HG03095 (cell line): ENCODE results near the gene RASGRP1.

Source experiments
- ATAC-seq: cut with Tn5 transposase; IDR thresholded peaks from one replicate; pipeline ENCODE4 v1.9.1; 2021; ENCODE audit warnings: moderate library complexity; ENCODE audit not compliant: unreplicated experiment

RASGRP1 gene

DNA sequence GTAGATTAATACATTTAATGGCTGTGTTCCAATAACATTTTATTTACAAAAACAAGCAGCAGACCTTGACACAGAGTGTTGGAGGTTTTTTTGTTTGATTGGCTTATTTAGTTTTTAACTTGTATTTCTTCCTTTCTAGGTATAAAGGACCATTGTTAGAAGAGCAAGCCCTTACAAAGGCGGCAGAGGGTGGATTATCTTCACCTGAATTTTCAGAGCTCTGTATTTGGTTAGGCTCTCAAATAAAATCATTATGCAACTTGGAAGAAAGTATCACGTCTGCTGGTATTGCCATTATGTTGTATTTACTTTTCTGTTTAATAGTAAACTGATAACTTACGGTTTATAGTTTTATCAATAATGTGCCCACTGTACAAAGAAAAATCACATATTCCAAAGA is 100.7 kb downstream of the RASGRP1 start:
- ATAC-seq, result no peak

DNA sequence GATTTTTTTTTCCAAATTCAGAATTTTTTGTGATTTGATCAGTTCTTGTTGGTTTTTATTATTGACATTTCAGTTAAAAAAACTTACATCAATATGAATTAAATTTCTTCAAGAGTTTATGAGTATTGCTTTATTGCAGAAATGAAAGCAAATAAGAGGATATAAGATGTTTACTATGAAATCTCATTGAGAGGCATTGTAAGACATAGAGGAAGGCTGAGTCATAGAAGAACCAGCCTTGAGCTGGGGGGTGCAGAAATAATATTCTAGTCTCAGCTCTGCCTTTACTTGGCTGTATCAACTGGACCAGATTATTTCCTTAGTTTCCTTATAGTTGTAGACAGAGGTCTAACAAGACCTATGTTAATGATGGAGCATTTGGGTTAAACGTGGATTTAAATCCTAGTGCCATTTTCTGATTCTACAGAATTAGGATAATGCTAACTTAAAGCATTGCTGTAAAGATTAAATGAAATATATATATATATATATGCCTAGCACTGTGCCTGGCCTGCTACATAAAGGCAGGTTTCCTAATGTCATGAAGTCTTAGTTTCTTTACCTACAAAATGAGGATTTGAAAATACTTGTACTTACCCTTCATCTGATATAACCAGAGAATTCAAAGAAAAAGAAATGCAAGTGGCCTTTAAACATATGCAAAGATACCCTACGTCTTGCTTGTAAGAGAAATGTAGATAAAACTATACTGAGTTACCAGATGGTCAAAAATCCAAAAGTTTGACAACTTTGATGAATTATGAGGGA is 103.4 kb downstream of the RASGRP1 start:
- ATAC-seq, result peak; percentile 77

DNA sequence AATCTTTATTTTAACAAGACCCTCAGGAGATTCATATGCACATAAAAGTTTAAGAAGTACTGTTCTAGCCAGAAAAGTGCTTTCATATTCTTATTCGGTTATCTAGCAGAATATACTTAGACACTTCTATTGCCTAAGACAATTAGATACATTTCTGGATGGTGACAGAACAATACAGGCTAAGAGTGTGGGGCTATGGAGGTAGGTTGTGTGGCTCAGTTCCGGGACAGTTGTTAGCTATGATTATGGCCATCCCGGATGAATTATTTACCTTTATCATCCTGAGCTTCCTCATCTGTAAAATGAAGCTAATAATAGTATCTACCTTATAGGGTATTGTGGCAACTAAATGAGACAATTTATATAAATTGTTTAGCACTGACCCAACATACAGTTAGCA is 104.1 kb downstream of the RASGRP1 start:
- ATAC-seq, result no peak

DNA sequence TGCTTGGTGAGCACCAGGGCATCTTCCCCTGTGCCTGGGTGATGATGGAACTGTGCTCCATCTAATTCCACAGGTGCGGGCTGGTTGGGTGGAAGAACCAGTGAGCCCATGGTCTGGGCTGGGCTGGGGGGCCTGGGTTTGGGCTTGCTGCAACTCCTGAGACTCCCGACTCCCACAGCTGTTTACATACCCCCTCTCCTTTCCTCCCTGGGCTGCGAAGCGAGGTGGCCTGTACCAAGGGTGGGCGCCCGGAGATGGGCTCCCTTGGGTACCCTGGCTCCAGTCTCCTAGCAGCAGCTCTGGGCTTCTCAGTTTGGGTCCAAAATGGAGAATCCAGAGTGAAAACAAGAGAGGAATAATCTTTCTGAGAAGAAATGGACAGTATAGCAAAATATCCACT is 105.1 kb downstream of the RASGRP1 start:
- no peak for ATAC-seq

DNA sequence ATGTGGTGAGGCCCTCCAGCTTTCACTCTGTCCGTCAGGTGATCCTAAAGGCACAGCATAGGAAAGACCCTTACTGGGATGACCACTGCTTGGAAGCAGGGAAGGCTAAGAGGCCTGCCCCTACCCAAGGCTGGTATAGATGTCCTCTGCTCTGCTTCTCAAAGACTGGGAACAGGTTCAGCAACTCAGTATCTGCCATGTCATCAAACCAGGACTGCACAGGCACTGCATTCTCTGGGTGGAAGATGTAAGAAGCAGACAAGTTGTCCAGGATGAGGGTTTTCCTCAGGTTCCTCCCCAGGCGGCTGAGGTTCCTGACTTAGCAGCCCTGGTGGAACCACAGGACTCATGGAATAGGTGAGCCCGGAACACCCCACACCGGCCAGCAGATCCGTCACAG is 106.0 kb downstream of the RASGRP1 start:
- ATAC-seq, result no peak

DNA sequence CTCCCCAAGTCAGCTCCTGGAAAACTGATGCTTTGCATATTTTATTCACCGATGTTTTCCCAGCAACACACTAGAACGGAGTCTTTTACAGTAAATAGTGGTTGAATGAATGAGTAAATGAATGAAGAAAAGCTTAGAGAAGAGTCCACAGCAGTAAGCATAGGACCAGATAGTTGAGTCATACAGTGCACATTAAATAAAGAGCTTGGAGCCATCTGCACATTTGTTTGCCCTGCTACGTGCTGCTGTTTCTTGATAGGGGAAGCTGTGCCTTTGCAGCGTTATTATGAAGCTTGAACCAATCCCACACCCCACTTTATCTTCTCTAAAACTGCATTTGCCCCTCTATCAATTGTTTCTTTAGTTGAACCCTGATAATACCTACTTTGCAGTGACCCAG is 109.5 kb downstream of the RASGRP1 start:
- ATAC-seq, result no peak

DNA sequence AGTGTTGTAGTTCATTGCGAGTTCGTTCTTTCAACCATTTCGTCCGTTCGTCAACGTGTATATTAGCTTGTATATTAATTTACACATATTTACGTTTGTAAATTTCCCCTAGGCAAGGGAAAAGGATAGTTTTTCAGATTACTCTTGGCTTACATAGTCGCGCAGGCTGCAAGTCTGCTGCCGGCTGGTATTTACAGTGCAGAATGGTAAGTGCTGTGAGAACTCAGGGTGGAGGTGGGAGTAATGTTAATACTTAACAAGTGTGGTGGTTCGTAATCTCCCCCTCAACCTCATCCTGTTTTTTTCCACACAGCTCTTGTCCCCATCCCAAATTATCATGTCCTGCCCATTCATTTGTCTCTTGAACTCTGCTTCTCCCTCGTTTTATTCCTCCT is 109.9 kb downstream of the RASGRP1 start:
- ATAC-seq, result no peak

DNA sequence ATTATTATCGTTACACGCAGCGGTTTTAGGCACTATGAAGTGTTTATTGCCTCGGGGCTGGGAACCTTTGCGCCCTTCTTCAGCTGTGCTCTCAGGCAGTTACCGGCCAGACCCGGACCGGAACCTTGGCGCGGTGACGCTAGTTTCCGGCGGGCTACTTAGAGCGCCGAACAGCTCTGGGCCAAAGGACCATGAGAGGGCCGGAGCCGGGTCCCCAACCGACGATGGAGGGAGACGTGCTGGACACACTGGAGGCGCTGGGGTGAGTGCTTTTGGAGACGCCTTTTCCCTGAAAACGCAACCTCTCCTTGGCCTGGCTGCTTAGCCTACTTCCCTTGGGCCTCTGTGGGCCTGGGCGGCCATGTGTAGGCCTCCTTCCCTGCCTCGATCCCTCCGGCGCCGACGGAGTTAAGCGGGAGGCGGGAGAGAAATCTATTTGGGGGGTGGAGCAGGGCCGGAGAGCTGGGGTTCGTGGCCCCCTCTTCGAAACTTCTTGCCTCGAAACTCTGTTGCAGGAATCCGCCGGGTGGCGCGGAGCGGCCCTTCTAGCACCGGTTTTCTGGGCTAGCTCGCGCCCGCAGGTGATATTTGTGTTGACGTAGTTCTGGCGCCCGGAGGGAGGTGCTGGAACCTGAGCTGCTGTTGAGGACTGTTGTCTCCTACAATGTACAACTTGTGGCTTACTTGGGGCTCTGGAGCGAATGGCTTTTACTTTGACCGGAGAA is 110.5 kb downstream of the RASGRP1 start, which contains the start of gene FAM98B:
Gene FAM98B, plus strand, starts transcription at position 157 of the 725 bp plus-strand sequence. Its CDS starts 35 bp downstream, at position 192.
- ATAC-seq, result peak; percentile 69

DNA sequence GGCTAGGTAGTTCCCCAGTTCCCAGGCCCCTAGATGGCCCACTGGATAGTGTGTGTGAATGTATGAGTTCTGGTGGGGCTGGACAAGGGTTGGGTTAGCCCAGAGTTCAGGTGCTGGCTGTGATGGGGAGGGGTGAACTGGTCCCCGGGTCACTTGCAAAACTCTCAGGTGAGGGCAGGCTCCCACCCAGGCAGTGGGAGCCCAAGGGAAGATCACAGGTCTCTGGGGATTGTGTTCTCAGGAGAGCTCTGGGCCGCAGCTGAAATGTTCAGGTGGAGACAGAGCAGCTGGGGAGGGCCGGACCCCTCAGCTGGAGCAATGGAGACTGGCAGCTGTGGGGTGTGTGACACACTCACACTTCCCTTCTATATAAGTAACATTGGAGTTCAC is 123.5 kb downstream of the RASGRP1 start:
- ATAC-seq, result no peak

DNA sequence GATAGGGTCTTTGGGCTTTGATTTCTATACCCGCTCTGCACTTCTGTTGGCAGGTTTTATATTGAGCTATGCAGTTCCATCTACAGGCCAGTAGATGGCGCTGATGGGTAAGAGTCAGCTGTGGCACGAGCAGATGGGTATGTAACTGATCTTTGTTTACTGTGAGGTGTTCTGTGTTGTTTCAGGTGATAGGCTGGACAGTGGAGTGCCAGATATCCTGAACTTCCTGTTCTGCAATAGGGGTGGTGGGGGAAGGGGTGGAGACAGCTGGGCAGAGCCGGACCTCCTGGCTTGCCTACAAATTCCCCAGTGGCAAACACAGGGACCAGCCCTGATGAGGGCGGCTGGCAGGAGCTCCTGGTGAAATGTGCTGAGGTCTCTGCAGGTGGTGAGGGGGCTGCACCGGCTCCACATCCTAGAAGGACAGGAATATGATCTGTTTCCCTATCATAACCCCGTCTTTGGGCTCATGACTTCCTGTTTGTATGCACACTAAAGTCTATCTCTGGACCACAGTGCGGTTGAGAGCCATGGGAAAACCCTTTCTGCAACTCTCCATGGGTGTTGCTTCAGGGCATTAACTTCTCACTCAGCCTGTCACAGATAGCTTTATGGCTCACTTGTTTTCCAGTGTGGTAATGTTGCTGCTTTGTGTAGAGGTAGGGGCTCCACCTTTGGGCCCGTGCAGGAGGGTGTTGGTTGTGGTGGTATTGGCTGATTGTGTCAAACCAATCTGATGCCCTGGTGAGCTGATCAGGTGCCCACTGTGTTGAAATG is 124.1 kb downstream of the RASGRP1 start:
- ATAC-seq, result peak; percentile 70
